Breast epithelium (tissue), 3 donors: ENCODE measurements around the gene PSTPIP2.

Experiments
- POLR2A ChIP-seq: fragments of 450-650 bp; IDR thresholded peaks from one replicate; pipeline ENCODE4 v1.6.1; 2016; ENCODE audit warnings: antibody characterized with exemption, mild to moderate bottlenecking, moderate library complexity
- POLR2AphosphoS5 ChIP-seq, 3 donors: sonication (generic); formaldehyde crosslinking; IDR thresholded peaks; one replicate each; pipeline ENCODE4 v1.6.1; 2017; ENCODE audit warnings: antibody characterized with exemption in 3 of 3

DNA sequence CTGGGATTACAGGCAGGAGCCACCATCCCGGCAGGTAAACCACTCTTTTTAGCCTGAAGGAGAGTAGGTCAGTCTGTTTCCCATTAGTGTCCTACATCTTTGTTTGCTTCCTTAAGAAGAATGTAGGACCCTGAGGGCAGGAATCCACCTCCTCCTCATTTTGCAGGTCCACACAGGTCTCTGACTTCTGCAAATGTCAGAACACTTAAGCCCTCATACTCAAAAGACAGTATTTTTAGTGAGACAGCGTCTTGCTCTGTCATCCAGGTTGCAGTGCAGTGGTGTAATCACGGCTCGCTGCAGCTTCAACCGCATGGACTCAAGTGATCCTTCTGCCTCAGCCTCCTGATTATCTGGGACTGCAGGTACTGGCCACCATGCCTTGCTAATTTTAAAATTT, 9.3 kb downstream of the PSTPIP2 start:
- TF ChIP-seq POLR2AphosphoS5 (IDR thresholded peaks at IDR 0.05) (no peak), POLR2A (no peak)
